Transverse colon (tissue), 4 donors: ENCODE data around the gene WDR27.

Experiments used
- EP300 ChIP-seq: sonication (generic); formaldehyde crosslinking; IDR thresholded peaks from one replicate; pipeline ENCODE4 v1.6.1; 2017; ENCODE audit warnings: antibody characterized with exemption, low read depth
- POLR2A ChIP-seq: fragments of 450-650 bp; IDR thresholded peaks from one replicate; pipeline ENCODE4 v1.6.1; 2016; ENCODE audit warnings: antibody characterized with exemption, mild to moderate bottlenecking, moderate library complexity
- POLR2AphosphoS5 ChIP-seq, 3 donors: sonication (generic); formaldehyde crosslinking; IDR thresholded peaks; one replicate each; pipeline ENCODE4 v1.6.1; 2016; ENCODE audit warnings: antibody characterized with exemption in 3 of 3
- TF ChIP-seq, protein P1 (sequence below), 5 experiments: fragments of 200-600 bp in 3 of 5; fragments of 450-650 bp in 2 of 5; sonication (generic) in 3 of 5; IDR thresholded peaks; 1 replicate in 2 of 5; 2 replicates in 3 of 5; pipeline ENCODE4 v1.5.1; 2016 to 2017; ENCODE audit warnings: antibody characterized with exemption in 5 of 5, inconsistent platforms in 3 of 5, mild to moderate bottlenecking in 2 of 5, moderate library complexity in 1 of 5

DNA sequence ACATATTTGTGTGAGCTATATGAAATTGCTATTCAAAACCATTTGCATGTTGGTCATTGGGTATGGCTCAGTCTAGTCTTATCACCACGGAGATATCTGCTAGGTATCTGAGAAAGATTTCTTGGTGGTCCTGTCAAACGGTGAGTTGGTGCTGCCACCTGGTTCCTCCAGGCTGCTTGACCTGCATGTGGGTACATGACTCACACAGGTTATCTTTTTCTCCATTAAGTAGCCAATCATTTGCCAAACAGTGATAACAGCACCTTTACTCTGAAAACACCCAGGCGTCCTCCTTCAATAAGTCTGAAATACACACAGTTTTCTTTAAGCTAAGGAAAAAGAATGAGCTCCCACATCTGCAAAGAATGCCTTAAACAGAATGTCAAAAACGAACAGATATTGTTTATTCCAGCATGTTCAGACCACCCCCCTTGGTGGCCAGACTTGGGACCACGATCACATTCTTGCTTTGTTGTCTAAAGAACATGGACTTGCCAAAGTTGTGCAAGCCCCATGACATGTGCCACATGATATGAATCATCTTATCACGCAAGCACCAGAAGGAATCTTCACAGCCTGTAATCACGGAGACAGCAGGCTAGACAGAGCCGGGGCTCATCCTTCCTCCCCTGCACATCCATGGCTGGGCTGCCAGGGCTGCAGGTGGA is 247.5 kb downstream of the WDR27 start:
- TF ChIP-seq, protein P1, sequence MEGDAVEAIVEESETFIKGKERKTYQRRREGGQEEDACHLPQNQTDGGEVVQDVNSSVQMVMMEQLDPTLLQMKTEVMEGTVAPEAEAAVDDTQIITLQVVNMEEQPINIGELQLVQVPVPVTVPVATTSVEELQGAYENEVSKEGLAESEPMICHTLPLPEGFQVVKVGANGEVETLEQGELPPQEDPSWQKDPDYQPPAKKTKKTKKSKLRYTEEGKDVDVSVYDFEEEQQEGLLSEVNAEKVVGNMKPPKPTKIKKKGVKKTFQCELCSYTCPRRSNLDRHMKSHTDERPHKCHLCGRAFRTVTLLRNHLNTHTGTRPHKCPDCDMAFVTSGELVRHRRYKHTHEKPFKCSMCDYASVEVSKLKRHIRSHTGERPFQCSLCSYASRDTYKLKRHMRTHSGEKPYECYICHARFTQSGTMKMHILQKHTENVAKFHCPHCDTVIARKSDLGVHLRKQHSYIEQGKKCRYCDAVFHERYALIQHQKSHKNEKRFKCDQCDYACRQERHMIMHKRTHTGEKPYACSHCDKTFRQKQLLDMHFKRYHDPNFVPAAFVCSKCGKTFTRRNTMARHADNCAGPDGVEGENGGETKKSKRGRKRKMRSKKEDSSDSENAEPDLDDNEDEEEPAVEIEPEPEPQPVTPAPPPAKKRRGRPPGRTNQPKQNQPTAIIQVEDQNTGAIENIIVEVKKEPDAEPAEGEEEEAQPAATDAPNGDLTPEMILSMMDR (IDR thresholded peaks at IDR 0.05) = no peak
- TF ChIP-seq POLR2A = no peak
- TF ChIP-seq POLR2AphosphoS5 (IDR thresholded peaks at IDR 0.05) = peak in 2 of 3 donors; percentile 49 to 68
- no peak for TF ChIP-seq EP300
